Keratinocyte (primary cell): ENCODE measurements around the gene MAP7D1. TPM values are rescaled to one million over a fixed set of nuclear protein-coding genes. Genes with fewer than 3 reads are reported as not detected.
A peak's percentile ranks its signal among the peaks of the same experiment; 100 is the strongest.

Experiments
- DNase-seq: peaks from one replicate; pipeline ENCODE4 v3.0.0-alpha.2; 2011; ENCODE audit warnings: low read depth, missing footprints, low spot score
- FAIRE-seq: peaks from 2 replicates; lab custom pipeline; 2011; peaks lifted over from hg19 to GRCh38; lab: Jason Lieb, UNC
- H2AFZ ChIP-seq: 2 replicates; pipeline ENCODE4 v1.6.0; 2012; ENCODE audit warnings: low read length, control low read depth, inconsistent platforms; ENCODE audit not compliant: control insufficient read depth
- H3K27ac ChIP-seq: 2 replicates; pipeline ENCODE4 v1.5.1; 2011; ENCODE audit warnings: low read length; ENCODE audit not compliant: control insufficient read depth, insufficient read depth
- H3K27me3 ChIP-seq: 3 replicates; pipeline ENCODE4 v1.6.0; 2011; ENCODE audit warnings: low read length; ENCODE audit not compliant: control insufficient read depth, insufficient read depth; ENCODE audit errors: extremely low read depth
- H3K36me3 ChIP-seq, 2 experiments: 2 replicates in 1 of 2; 3 replicates in 1 of 2; pipeline ENCODE4 v1.5.1; 2011; ENCODE audit warnings: low read length in 2 of 2, mild to moderate bottlenecking in 1 of 2; ENCODE audit not compliant: control insufficient read depth in 2 of 2, insufficient read depth in 2 of 2; ENCODE audit errors: extremely low read depth in 1 of 2
- H3K4me1 ChIP-seq: 3 replicates; pipeline ENCODE4 v1.5.1; 2011; ENCODE audit warnings: low read length; ENCODE audit not compliant: control insufficient read depth, insufficient read depth; ENCODE audit errors: extremely low read depth
- H3K4me2 ChIP-seq: 3 replicates; pipeline ENCODE4 v1.6.0; 2011; ENCODE audit warnings: low read depth, low read length; ENCODE audit not compliant: control insufficient read depth, insufficient read depth; ENCODE audit errors: extremely low read depth
- H3K4me3 ChIP-seq, 3 experiments: fragments of 200-600 bp in 1 of 3; sonication (generic) in 1 of 3; 2 replicates in 2 of 3; 3 replicates in 1 of 3; pipeline ENCODE4 v1.5.1; 2011 to 2016; ENCODE audit warnings: low read length in 3 of 3, mild to moderate bottlenecking in 3 of 3, control low read depth in 2 of 3, inconsistent platforms in 1 of 3, low read depth in 1 of 3, mixed read lengths in 1 of 3, mixed run types in 1 of 3, moderate library complexity in 1 of 3; ENCODE audit not compliant: control insufficient read depth in 2 of 3, insufficient read depth in 2 of 3; ENCODE audit errors: extremely low read depth in 1 of 3
- H3K79me2 ChIP-seq: 2 replicates; pipeline ENCODE4 v1.6.0; 2012; ENCODE audit warnings: low read length; ENCODE audit not compliant: control insufficient read depth, insufficient read depth
- H3K9ac ChIP-seq: 3 replicates; pipeline ENCODE4 v1.6.0; 2011; ENCODE audit warnings: low read length; ENCODE audit not compliant: control insufficient read depth, insufficient read depth; ENCODE audit errors: extremely low read depth
- H3K9me1 ChIP-seq: 3 replicates; pipeline ENCODE4 v1.6.0; 2011; ENCODE audit warnings: low read length; ENCODE audit not compliant: control insufficient read depth, insufficient read depth; ENCODE audit errors: extremely low read depth
- H3K9me3 ChIP-seq: 2 replicates; pipeline ENCODE4 v1.5.1; 2012; ENCODE audit warnings: low read depth, low read length; ENCODE audit not compliant: control insufficient read depth
- H4K20me1 ChIP-seq: 3 replicates; pipeline ENCODE4 v1.6.0; 2011; ENCODE audit warnings: low read length; ENCODE audit not compliant: control insufficient read depth, insufficient read depth; ENCODE audit errors: extremely low read depth
- EZH2 ChIP-seq: IDR thresholded peaks from one replicate; pipeline ENCODE4 v1.6.1; 2012; ENCODE audit warnings: inconsistent platforms, mild to moderate bottlenecking, low read length, moderate library complexity
- dilution Hi-C: fragments of 300-500 bp; cut with MboI; formaldehyde crosslinking; loops from one replicate; pipeline ENCODE4 v1.7.0; 2020; ENCODE audit warnings: low sequenced_read_pairs; ENCODE audit not compliant: extremely low pct_ligation_motif_present
- polyA plus RNA-seq, 5 experiments: library from polyadenylated mRNA; depleted of rRNA in 3 of 5; stranded (reverse) in 3 of 5; stranded (forward) in 1 of 5; unstranded in 1 of 5; fragments of >200 nt; gene quantifications; 1 replicate in 1 of 5; 2 replicates in 3 of 5; 3 replicates in 1 of 5; pipeline versions ENCODE4 v1.2.1 to v1.2.3, GENCODE V29; 2011 to 2012; ENCODE audit warnings: missing spikeins in 2 of 5, low read depth in 1 of 5, low replicate concordance in 1 of 5
- TF ChIP-seq, protein P1 (sequence below), 3 experiments: IDR thresholded peaks in 1 of 3; conservative IDR thresholded peaks in 1 of 3; optimal IDR thresholded peaks in 1 of 3; 2 replicates in 2 of 3; 3 replicates in 1 of 3; pipeline versions ENCODE3 to v1.5.1; 2011; ENCODE audit warnings: low read length in 3 of 3, mild to moderate bottlenecking in 3 of 3, moderate library complexity in 2 of 3, control low read depth in 1 of 3, inconsistent platforms in 1 of 3; ENCODE audit not compliant: insufficient read depth in 2 of 3; ENCODE audit errors: extremely low read depth in 1 of 3

Gene MAP7D1
- polyA plus RNA-seq, 1 donor (not counting 4 experiments of a cell fraction or from before 2014, with no cell fraction given), result 75.0 TPM

DNA sequence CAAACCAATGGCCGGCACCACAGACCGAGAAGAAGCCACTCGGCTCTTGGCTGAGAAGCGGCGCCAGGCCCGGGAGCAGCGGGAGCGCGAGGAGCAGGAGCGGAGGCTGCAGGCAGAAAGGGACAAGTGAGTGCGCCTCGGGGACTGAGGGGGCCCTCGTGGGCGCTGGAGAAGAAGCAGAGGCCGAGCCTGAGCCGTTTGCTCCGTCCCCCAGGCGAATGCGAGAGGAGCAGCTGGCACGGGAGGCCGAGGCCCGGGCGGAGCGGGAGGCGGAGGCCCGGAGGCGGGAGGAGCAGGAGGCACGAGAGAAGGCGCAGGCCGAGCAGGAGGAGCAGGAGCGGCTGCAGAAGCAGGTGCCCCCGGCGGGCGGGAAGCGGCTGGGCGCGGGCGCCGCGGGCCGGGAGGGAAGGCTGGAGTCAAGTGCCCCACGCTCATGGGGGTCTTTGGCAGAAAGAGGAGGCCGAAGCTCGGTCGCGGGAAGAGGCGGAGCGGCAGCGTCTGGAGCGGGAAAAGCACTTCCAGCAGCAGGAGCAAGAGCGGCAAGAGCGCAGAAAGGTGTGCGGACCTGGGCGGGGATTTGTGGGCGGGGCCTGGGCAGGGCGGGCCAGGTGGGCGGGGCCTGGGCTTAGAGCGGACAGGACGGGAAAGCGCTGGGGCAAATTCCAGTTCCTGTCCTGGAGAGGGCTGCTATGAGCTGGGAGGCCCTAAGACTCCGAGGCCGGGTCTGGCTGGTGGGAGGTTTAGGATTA lies 22.7 kb downstream of the MAP7D1 start:
- H3K9me3 ChIP-seq, result no peaks in the 10 kb centered on the region
- H3K9ac ChIP-seq, result no peak overlapping the region
- no peak overlapping the region for H3K4me2 ChIP-seq
- TF ChIP-seq EZH2, result no peak
- TF ChIP-seq, protein P1, sequence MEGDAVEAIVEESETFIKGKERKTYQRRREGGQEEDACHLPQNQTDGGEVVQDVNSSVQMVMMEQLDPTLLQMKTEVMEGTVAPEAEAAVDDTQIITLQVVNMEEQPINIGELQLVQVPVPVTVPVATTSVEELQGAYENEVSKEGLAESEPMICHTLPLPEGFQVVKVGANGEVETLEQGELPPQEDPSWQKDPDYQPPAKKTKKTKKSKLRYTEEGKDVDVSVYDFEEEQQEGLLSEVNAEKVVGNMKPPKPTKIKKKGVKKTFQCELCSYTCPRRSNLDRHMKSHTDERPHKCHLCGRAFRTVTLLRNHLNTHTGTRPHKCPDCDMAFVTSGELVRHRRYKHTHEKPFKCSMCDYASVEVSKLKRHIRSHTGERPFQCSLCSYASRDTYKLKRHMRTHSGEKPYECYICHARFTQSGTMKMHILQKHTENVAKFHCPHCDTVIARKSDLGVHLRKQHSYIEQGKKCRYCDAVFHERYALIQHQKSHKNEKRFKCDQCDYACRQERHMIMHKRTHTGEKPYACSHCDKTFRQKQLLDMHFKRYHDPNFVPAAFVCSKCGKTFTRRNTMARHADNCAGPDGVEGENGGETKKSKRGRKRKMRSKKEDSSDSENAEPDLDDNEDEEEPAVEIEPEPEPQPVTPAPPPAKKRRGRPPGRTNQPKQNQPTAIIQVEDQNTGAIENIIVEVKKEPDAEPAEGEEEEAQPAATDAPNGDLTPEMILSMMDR (optimal IDR thresholded peaks at IDR 0.05 in 1 of 3, IDR thresholded peaks at IDR 0.05 in 1 of 3, conservative IDR thresholded peaks at IDR 0.05 in 1 of 3; ENCODE audit: extremely low read depth in 1 of 3, insufficient read depth in 2 of 3, low read length in 3 of 3), result no peak
- FAIRE-seq (no peak), DNase-seq (no peak)
- H3K4me1 ChIP-seq, result peaks cover 19% of the 10 kb centered on the region
- no peak overlapping the region for H2AFZ ChIP-seq
- H3K4me3 ChIP-seq, result no peak overlapping the region
- dilution Hi-C loops, result no loop called here
- no peaks in the 10 kb centered on the region for H3K27me3 ChIP-seq
- peaks cover 11% of the 10 kb centered on the region for H4K20me1 ChIP-seq
- peak overlapping the region; percentile 31 for H3K27ac ChIP-seq
- no peaks in the 10 kb centered on the region for H3K9me1 ChIP-seq
- H3K79me2 ChIP-seq, result peaks cover 37% of the 10 kb centered on the region
- peaks cover 51 to 64% of the 10 kb centered on the region in 2 experiments for H3K36me3 ChIP-seq

- Histone ChIP-seq H3K9ac (no peak overlapping the region), H4K20me1 (peaks cover 11% of the 10 kb centered on the region), H3K27me3 (no peaks in the 10 kb centered on the region), H3K4me2 (no peak overlapping the region), H3K27ac (peak overlapping the region; percentile 14), H3K9me3 (no peaks in the 10 kb centered on the region), H2AFZ (no peak overlapping the region), H3K9me1 (no peaks in the 10 kb centered on the region), H3K4me3 (no peak overlapping the region), H3K4me1 (peaks cover 13% of the 10 kb centered on the region), H3K79me2 (peaks cover 32% of the 10 kb centered on the region), H3K36me3 (peaks cover 46 to 58% of the 10 kb centered on the region in 2 experiments)
- DNase-seq (no peak), FAIRE-seq (no peak)
- no peak for TF ChIP-seq EZH2
- TF ChIP-seq, protein P1 (optimal IDR thresholded peaks at IDR 0.05 in 1 of 3, IDR thresholded peaks at IDR 0.05 in 1 of 3, conservative IDR thresholded peaks at IDR 0.05 in 1 of 3; ENCODE audit: extremely low read depth in 1 of 3, insufficient read depth in 2 of 3, low read length in 3 of 3), result no peak
- dilution Hi-C loops, result no loop called here
Observed at GRCh38 chr1:36179220-36179600, 23.2 kb downstream of the MAP7D1 start.
